GM12801 (cell line): ENCODE results near the gene LHX3.

Source experiments
- TF ChIP-seq, protein P1 (sequence below): IDR thresholded peaks from one replicate; pipeline ENCODE4 v1.5.1; 2011; ENCODE audit warnings: control low read depth; ENCODE audit not compliant: insufficient read length; ENCODE audit errors: extremely low read depth

Gene LHX3

GRCh38 chr9:136191099-136191959 lies 13.6 kb downstream of the LHX3 start:
- TF ChIP-seq, protein P1, sequence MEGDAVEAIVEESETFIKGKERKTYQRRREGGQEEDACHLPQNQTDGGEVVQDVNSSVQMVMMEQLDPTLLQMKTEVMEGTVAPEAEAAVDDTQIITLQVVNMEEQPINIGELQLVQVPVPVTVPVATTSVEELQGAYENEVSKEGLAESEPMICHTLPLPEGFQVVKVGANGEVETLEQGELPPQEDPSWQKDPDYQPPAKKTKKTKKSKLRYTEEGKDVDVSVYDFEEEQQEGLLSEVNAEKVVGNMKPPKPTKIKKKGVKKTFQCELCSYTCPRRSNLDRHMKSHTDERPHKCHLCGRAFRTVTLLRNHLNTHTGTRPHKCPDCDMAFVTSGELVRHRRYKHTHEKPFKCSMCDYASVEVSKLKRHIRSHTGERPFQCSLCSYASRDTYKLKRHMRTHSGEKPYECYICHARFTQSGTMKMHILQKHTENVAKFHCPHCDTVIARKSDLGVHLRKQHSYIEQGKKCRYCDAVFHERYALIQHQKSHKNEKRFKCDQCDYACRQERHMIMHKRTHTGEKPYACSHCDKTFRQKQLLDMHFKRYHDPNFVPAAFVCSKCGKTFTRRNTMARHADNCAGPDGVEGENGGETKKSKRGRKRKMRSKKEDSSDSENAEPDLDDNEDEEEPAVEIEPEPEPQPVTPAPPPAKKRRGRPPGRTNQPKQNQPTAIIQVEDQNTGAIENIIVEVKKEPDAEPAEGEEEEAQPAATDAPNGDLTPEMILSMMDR: no peak

GRCh38 chr9:136190656-136191055 lies 14.3 kb downstream of the LHX3 start:
- TF ChIP-seq, protein P1: no peak

- TF ChIP-seq, protein P1: no peak
Measured at GRCh38 chr9:136190237-136190601, 14.7 kb downstream of the LHX3 start.

GRCh38 chr9:136189394-136190236 lies 15.3 kb downstream of the LHX3 start:
- TF ChIP-seq, protein P1: no peak

DNA sequence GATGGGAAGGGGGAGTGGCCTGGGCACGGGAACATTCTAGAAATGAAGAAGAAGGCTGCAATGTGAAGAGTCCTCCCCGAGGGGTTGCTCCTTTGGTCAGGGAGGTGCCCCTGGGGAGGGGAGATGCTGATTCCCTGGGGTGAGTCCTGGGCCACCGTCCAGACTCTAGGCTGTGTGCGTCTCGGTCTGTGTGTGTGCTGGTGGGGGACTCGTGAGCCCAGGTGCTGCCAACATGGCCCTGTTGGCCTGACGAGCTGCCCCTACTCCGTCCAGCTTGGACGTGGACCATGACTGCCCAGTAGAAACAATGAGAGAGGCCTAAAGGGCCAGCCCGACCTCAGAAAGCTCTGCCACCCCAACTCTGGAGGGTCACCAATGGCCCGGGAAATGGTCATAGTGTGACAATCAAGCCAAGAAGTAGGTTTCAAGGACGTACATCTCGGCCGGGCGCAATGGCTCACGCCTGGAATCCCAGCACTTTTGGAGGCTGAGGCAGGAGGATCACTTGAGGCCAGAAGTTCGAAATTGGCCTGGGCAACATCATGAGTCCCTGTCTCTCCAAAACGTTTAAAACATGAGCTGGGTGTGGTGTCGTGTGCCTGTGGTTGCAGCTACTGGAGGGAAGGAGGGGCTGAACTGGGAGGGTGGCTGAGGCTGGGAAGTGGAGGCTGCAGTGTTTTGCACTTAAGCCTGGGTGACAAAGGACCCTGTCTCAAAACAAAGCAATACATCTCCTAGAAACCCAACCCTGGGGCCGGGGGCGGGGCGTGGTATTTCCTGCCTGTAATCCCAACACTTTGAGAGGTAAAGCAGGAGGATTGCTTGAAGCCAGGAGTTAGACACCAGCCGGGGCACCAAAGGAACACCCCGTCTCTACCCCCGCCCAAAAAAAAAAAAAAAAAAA lies 17.0 kb downstream of the LHX3 start:
- TF ChIP-seq, protein P1: no peak

DNA sequence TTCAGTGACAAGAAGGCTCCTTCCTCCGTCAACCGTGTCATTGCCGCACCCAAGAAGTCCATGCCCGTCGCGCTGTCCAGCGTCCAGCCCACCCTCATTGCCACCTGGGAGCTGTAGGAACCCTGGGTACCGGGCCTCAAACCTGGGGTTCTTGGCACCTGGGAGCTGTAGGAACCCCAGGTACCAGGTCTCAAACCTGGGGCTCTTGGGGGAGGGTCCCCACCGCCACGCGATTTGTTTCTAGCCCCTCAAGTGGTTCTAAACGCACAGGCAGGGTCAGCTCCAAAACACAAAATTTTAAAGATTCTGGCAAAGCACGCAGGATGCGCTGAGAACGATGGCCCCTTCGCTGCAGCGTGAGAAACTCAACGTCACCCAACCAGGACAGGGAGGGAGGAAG lies 17.7 kb downstream of the LHX3 start:
- TF ChIP-seq, protein P1: no peak

GRCh38 chr9:136186386-136186785 lies 18.5 kb downstream of the LHX3 start:
- TF ChIP-seq, protein P1: no peak
